Measurements from ENCODE around the gene SMAP1. TPM values are rescaled to one million over a fixed set of nuclear protein-coding genes. Genes with fewer than 3 reads are reported as not detected.

SMAP1 gene
- total RNA-seq, 1 experiment from 2014 or later = 23.7 TPM

GRCh38 chr6:70886661-70887060 is 219.0 kb downstream of the SMAP1 start:
- H3K27ac ChIP-seq (ENCODE audit: low read depth, low read length, poor library complexity, severe bottlenecking) = no peak overlapping the region
- no peaks in the 10 kb centered on the region for H3K9me3 ChIP-seq (ENCODE audit: low read depth, low read length, poor library complexity, severe bottlenecking)
- intact Hi-C loops (cut with micrococcal nuclease; ENCODE audit: unreplicated experiment) = no loop called here
- POLR2A ChIA-PET (ENCODE audit: low non-redundant PET) = no interaction called here
- no peaks in the 10 kb centered on the region for H3K36me3 ChIP-seq (ENCODE audit: insufficient read depth, low read length, poor library complexity, severe bottlenecking)
- H3K4me1 ChIP-seq (ENCODE audit: insufficient read depth, low read length, poor library complexity, severe bottlenecking) = no peaks in the 10 kb centered on the region
- no peaks in the 10 kb centered on the region for H3K27me3 ChIP-seq (replicated peaks; ENCODE audit: insufficient read depth, low read depth, low read length, poor library complexity)
- DNase-seq (ENCODE audit: low spot score) = no peak
- TF ChIP-seq CTCF (conservative IDR thresholded peaks at IDR 0.05; ENCODE audit: low read depth, low read length) = no peak
- TF ChIP-seq EZH2 (IDR thresholded peaks at IDR 0.05; ENCODE audit: borderline replicate concordance, low read depth, low read length, poor library complexity, severe bottlenecking) = no peak
- CTCF ChIA-PET = no interaction called here
- no TSS peak for BruUV-seq (replicated peaks)
- no peak overlapping the region for H3K4me3 ChIP-seq (ENCODE audit: low read depth, low read length, poor library complexity, severe bottlenecking)

DNA sequence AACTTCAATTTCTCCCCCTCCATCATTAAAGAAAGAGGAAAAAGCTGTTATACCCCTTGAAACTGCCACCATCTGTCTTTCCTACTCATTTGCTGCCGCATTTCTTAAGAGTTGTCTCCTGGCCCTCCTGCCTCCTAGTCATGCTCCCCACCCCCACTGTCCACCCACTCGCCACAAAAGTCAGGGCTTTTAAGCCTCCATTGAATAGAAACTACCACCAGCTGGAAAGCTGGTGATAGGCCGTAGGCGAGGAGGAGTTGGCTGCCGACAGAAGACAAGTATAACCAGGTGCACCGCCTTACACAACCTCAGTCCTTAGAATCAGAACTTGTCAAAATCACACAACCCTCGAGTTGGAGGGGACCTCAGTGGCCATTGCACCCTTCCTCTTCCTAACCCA is 221.6 kb downstream of the SMAP1 start:
- CTCF ChIA-PET = no interaction called here
- H3K4me1 ChIP-seq (ENCODE audit: insufficient read depth, low read length, poor library complexity, severe bottlenecking) = no peaks in the 10 kb centered on the region
- no TSS peak for BruUV-seq (replicated peaks)
- POLR2A ChIA-PET (ENCODE audit: low non-redundant PET) = no interaction called here
- intact Hi-C loops (cut with micrococcal nuclease; ENCODE audit: unreplicated experiment) = no loop called here
- no peaks in the 10 kb centered on the region for H3K27me3 ChIP-seq (replicated peaks; ENCODE audit: insufficient read depth, low read depth, low read length, poor library complexity)
- H3K4me3 ChIP-seq (ENCODE audit: low read depth, low read length, poor library complexity, severe bottlenecking) = no peak overlapping the region
- no peaks in the 10 kb centered on the region for H3K9me3 ChIP-seq (ENCODE audit: low read depth, low read length, poor library complexity, severe bottlenecking)
- TF ChIP-seq CTCF (conservative IDR thresholded peaks at IDR 0.05; ENCODE audit: low read depth, low read length) (no peak), EZH2 (IDR thresholded peaks at IDR 0.05; ENCODE audit: borderline replicate concordance, low read depth, low read length, poor library complexity, severe bottlenecking) (no peak)
- H3K36me3 ChIP-seq (ENCODE audit: insufficient read depth, low read length, poor library complexity, severe bottlenecking) = no peaks in the 10 kb centered on the region
- no peak overlapping the region for H3K27ac ChIP-seq (ENCODE audit: low read depth, low read length, poor library complexity, severe bottlenecking)
- DNase-seq (ENCODE audit: low spot score) = no peak

DNA sequence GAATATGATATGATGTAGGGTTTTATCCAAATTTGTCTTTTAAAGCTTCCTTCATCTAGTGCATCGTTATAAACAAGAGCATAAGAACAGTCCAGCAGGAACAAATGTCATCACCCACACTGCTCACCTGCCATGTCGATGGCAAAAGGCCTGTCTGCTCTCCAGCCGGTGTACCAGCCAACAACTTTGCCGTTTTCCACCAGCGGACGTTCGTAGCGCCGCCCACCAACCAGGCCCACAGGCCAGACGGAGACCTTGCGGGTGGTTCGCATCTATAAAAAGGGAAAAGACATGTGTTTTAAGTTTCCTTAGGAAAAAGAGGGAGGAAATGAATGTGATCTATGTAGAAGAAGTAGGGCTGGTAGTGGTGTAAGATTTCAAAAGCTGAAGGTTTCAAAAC is 226.3 kb downstream of the SMAP1 start:
- intact Hi-C loops (cut with micrococcal nuclease; ENCODE audit: unreplicated experiment) = no loop called here
- ChIA-PET POLR2A (ENCODE audit: low non-redundant PET) (no interaction called here), CTCF (no interaction called here)
- DNase-seq (ENCODE audit: low spot score) = no peak
- H3K4me3 ChIP-seq (ENCODE audit: low read depth, low read length, poor library complexity, severe bottlenecking) = no peak overlapping the region
- no peaks in the 10 kb centered on the region for H3K27me3 ChIP-seq (replicated peaks; ENCODE audit: insufficient read depth, low read depth, low read length, poor library complexity)
- no peak overlapping the region for H3K27ac ChIP-seq (ENCODE audit: low read depth, low read length, poor library complexity, severe bottlenecking)
- no peaks in the 10 kb centered on the region for H3K9me3 ChIP-seq (ENCODE audit: low read depth, low read length, poor library complexity, severe bottlenecking)
- no peak for TF ChIP-seq CTCF (conservative IDR thresholded peaks at IDR 0.05; ENCODE audit: low read depth, low read length)
- TF ChIP-seq EZH2 (IDR thresholded peaks at IDR 0.05; ENCODE audit: borderline replicate concordance, low read depth, low read length, poor library complexity, severe bottlenecking) = no peak
- no TSS peak for BruUV-seq (replicated peaks)
- H3K4me1 ChIP-seq (ENCODE audit: insufficient read depth, low read length, poor library complexity, severe bottlenecking) = no peaks in the 10 kb centered on the region
- H3K36me3 ChIP-seq (ENCODE audit: insufficient read depth, low read length, poor library complexity, severe bottlenecking) = no peaks in the 10 kb centered on the region

Data from A673 (cell line).